ENCODE measurements around the gene SPPL2B.

SPPL2B gene

GRCh38 chr19:2356036-2356646 is 27.7 kb downstream of the SPPL2B start:
- no peak for DNase-seq

- DNase-seq = no peak
Measured at GRCh38 chr19:2357279-2358206, 29.1 kb downstream of the SPPL2B start.

- no peak for DNase-seq
Measured at GRCh38 chr19:2358548-2359173, 30.2 kb downstream of the SPPL2B start.

- no peak for DNase-seq
Measured at GRCh38 chr19:2359992-2360685, 31.7 kb downstream of the SPPL2B start, which contains the start of gene TMPRSS9. TMPRSS9 (plus strand) TSS chr19:2360265; CDS start chr19:2389786, 29,521 bp downstream.

- DNase-seq = no peak
Measured at GRCh38 chr19:2360833-2361232, 32.3 kb downstream of the SPPL2B start.

- DNase-seq = no peak
Measured at GRCh38 chr19:2361246-2362045, 33.0 kb downstream of the SPPL2B start.

GRCh38 chr19:2362046-2362969 is 33.8 kb downstream of the SPPL2B start:
- no peak for DNase-seq

GRCh38 chr19:2362970-2363300 is 34.5 kb downstream of the SPPL2B start:
- no peak for DNase-seq

GRCh38 chr19:2363419-2363818 is 34.9 kb downstream of the SPPL2B start:
- DNase-seq = no peak

- DNase-seq = no peak
Measured at GRCh38 chr19:2365201-2365970, 36.9 kb downstream of the SPPL2B start.

GRCh38 chr19:2371656-2372055 is 43.2 kb downstream of the SPPL2B start:
- no peak for DNase-seq

- DNase-seq = no peak
Measured at GRCh38 chr19:2372076-2372612, 43.7 kb downstream of the SPPL2B start.

- DNase-seq = no peak
Measured at GRCh38 chr19:2374808-2375207, 46.3 kb downstream of the SPPL2B start.

GRCh38 chr19:2375353-2376121 is 47.1 kb downstream of the SPPL2B start:
- DNase-seq = no peak

- DNase-seq = no peak
Measured at GRCh38 chr19:2376784-2377519, 48.5 kb downstream of the SPPL2B start.

GRCh38 chr19:2380567-2380966 is 52.1 kb downstream of the SPPL2B start:
- DNase-seq = no peak

GRCh38 chr19:2381148-2381820 is 52.8 kb downstream of the SPPL2B start:
- no peak for DNase-seq
